ENCODE data around the gene PLEKHA6. TPM values are rescaled to one million over a fixed set of nuclear protein-coding genes. Genes with fewer than 3 reads are reported as not detected.
A peak's percentile ranks its signal among the peaks of the same experiment; 100 is the strongest.

The PLEKHA6 gene
- total RNA-seq, 6 experiments from 2014 or later = 16.6 to 31.1 (median 22.1) TPM

DNA sequence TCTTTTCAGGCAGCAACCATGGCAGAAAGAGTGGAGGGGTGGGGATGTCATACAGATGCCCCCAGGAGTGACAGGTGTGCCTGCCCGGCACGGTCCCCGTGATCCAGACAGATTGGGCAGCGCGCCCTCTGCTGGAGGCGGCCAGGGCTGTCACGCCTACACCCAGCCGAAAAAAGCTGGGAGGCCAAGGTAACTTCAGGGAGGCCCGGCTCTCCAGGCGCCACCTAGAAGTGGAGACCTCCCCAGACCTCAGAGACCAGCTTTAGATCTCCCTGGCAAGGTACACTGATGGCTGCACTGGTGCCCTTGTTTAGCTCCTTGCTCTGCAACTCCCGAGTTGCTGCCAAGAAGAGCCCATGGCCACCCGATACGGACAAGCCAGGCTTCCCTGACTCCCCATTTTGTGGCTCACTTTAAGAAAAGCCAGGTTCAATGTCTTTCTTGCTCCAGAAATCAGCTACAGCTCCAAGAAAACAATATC lies 152.6 kb downstream of the PLEKHA6 start:
- intact Hi-C loops (cut with DNase I) = loop anchor here in 1 of 2 donors (5.0 kb wide), 1 partner anchor 45 kb away; no protein-coding TSS in a partner anchor
- H3K27ac ChIP-seq = no peak overlapping the region
- ATAC-seq (peak; percentile 88 to 95 (median 91)), DNase-seq (peak; percentile 74 to 80 (median 76))
- H3K27me3 ChIP-seq = no peaks in the 10 kb centered on the region
- 26% methylated on average over 7 of the region's 13 CpGs for WGBS (ENCODE audit: insufficient coverage, low coverage, low lambda C conversion rate, missing lambda C conversion rate)
- peaks cover 0 to 35% (median 11%) of the 10 kb centered on the region in 4 donors for H3K4me1 ChIP-seq
- no peaks in the 10 kb centered on the region for H3K9me3 ChIP-seq
- TF ChIP-seq, protein P1, sequence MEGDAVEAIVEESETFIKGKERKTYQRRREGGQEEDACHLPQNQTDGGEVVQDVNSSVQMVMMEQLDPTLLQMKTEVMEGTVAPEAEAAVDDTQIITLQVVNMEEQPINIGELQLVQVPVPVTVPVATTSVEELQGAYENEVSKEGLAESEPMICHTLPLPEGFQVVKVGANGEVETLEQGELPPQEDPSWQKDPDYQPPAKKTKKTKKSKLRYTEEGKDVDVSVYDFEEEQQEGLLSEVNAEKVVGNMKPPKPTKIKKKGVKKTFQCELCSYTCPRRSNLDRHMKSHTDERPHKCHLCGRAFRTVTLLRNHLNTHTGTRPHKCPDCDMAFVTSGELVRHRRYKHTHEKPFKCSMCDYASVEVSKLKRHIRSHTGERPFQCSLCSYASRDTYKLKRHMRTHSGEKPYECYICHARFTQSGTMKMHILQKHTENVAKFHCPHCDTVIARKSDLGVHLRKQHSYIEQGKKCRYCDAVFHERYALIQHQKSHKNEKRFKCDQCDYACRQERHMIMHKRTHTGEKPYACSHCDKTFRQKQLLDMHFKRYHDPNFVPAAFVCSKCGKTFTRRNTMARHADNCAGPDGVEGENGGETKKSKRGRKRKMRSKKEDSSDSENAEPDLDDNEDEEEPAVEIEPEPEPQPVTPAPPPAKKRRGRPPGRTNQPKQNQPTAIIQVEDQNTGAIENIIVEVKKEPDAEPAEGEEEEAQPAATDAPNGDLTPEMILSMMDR (IDR thresholded peaks at IDR 0.05) = peak; percentile 72 to 94 (median 88)
- no peak for TF ChIP-seq POLR2A (IDR thresholded peaks at IDR 0.05)
- peaks cover 0 to 5% (median 0%) of the 10 kb centered on the region in 4 donors for H3K36me3 ChIP-seq
- no peak overlapping the region for H3K4me3 ChIP-seq

DNA sequence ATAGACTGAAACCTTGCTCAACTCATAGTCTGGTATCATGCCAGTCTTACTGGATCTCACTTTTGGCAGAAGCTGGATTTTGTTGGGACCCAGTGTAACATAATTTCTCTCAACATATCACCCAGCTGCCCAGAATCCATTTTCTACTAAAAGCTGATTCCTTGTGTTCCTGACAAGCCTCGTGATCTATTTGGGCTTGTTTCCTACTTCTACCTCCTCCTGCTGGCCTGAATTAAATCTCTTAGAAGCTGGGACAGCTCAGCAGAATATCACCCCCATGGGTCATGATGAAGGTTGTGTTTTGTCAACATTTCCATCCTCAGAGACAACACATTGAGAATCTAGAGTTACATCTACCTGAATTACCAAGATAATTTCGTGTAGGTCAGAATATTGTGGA lies 153.6 kb downstream of the PLEKHA6 start:
- Histone ChIP-seq H3K4me1 (peaks cover 0 to 25% (median 10%) of the 10 kb centered on the region in 4 donors), H3K27me3 (no peaks in the 10 kb centered on the region), H3K36me3 (peaks cover 0 to 5% (median 0%) of the 10 kb centered on the region in 4 donors), H3K4me3 (no peak overlapping the region), H3K9me3 (no peaks in the 10 kb centered on the region), H3K27ac (no peak overlapping the region)
- DNase-seq (no peak), ATAC-seq (peak in 2 of 4 donors; percentile 19 to 29)
- TF ChIP-seq, protein P1 (IDR thresholded peaks at IDR 0.05) = peak in 1 of 4 donors; percentile 7
- no peak for TF ChIP-seq POLR2A (IDR thresholded peaks at IDR 0.05)
- intact Hi-C loops (cut with DNase I) = loop anchor here in 1 of 2 donors (5.0 kb wide), 1 partner anchor 44 kb away; no protein-coding TSS in a partner anchor
- 37% methylated on average over 2 of the region's 2 CpGs for WGBS (ENCODE audit: insufficient coverage, low coverage, low lambda C conversion rate, missing lambda C conversion rate)

GRCh38 chr1:204205486-204205885 lies 154.2 kb downstream of the PLEKHA6 start:
- intact Hi-C loops (cut with DNase I) = loop anchor here in 1 of 2 donors (5.0 kb wide), 1 partner anchor 43 kb away; no protein-coding TSS in a partner anchor
- TF ChIP-seq POLR2A (IDR thresholded peaks at IDR 0.05) = no peak
- TF ChIP-seq, protein P1 (IDR thresholded peaks at IDR 0.05) = no peak
- Histone ChIP-seq H3K4me1 (peaks cover 0 to 28% (median 10%) of the 10 kb centered on the region in 4 donors), H3K27ac (no peak overlapping the region), H3K27me3 (no peaks in the 10 kb centered on the region), H3K4me3 (no peak overlapping the region), H3K9me3 (no peaks in the 10 kb centered on the region), H3K36me3 (peaks cover 0 to 5% (median 0%) of the 10 kb centered on the region in 4 donors)
- DNase-seq = no peak
- no peak for ATAC-seq

- Histone ChIP-seq H3K27me3 (no peaks in the 10 kb centered on the region), H3K27ac (no peak overlapping the region), H3K4me1 (peaks cover 0 to 26% (median 10%) of the 10 kb centered on the region in 4 donors), H3K4me3 (no peak overlapping the region), H3K9me3 (no peaks in the 10 kb centered on the region), H3K36me3 (peaks cover 0 to 5% (median 0%) of the 10 kb centered on the region in 4 donors)
- WGBS (ENCODE audit: insufficient coverage, low coverage, low lambda C conversion rate, missing lambda C conversion rate) = 85% methylated on average over 2 of the region's 2 CpGs
- TF ChIP-seq POLR2A (IDR thresholded peaks at IDR 0.05) = no peak
- TF ChIP-seq, protein P1 (IDR thresholded peaks at IDR 0.05) = no peak
- DNase-seq = no peak
- no peak for ATAC-seq
- intact Hi-C loops (cut with DNase I) = loop anchor here in 1 of 2 donors (5.0 kb wide), 1 partner anchor 43 kb away; no protein-coding TSS in a partner anchor
Observed at GRCh38 chr1:204204944-204205343, 154.8 kb downstream of the PLEKHA6 start.

All from right lobe of liver (tissue), 6 donors.